Chondrocyte (in vitro differentiated cells): ENCODE results near the gene XAB2. TPM values are rescaled to one million over a fixed set of nuclear protein-coding genes. Genes with fewer than 3 reads are reported as not detected.
"Not testable (repeated sequence)": the region's sequence is repeated elsewhere in the genome, so short reads cannot be mapped to it uniquely, and the experiment has no call there.

ENCODE experiments used
- DNase-seq: peaks from one replicate; pipeline ENCODE4 v3.0.0; 2021; ENCODE audit warnings: mixed read lengths, low spot score
- H3K27ac Mint-ChIP-seq: one replicate; pipeline ENCODE4 v1.8.0; 2021; ENCODE audit warnings: mild to moderate bottlenecking, moderate library complexity, mixed read lengths; ENCODE audit not compliant: unreplicated experiment
- H3K27me3 Mint-ChIP-seq: 2 replicates; pipeline ENCODE4 v1.8.0; 2021; ENCODE audit warnings: low read depth, mixed read lengths
- H3K36me3 Mint-ChIP-seq: 2 replicates; pipeline ENCODE4 v1.8.0; 2021; ENCODE audit warnings: low read depth, mixed read lengths
- H3K4me1 Mint-ChIP-seq: 2 replicates; pipeline ENCODE4 v1.8.0; 2021; ENCODE audit warnings: low read depth, mild to moderate bottlenecking, mixed read lengths
- H3K4me3 Mint-ChIP-seq: one replicate; pipeline ENCODE4 v1.8.0; 2021; ENCODE audit warnings: mild to moderate bottlenecking, moderate library complexity, mixed read lengths; ENCODE audit not compliant: unreplicated experiment
- H3K9me3 Mint-ChIP-seq: 2 replicates; pipeline ENCODE4 v1.8.0; 2021; ENCODE audit warnings: low read depth, mixed read lengths
- CTCF ChIP-seq: fragments of 200-600 bp; sonication (generic); IDR thresholded peaks from 2 replicates; pipeline ENCODE4 v1.5.0; 2021; ENCODE audit warnings: antibody characterized with exemption, mild to moderate bottlenecking, moderate library complexity
- total RNA-seq: library from RNA; stranded (reverse); gene quantifications from 3 replicates; pipeline ENCODE4 v1.2.1, GENCODE V29; 2021

The XAB2 gene
- total RNA-seq, 1 donor from 2014 or later: 27.4 TPM

GRCh38 chr19:7645656-7646425, 16.5 kb upstream of the XAB2 start:
- TF ChIP-seq CTCF: no peak
- H3K4me1 Mint-ChIP-seq: no peaks in the 10 kb centered on the region
- no peak overlapping the region for H3K4me3 Mint-ChIP-seq
- peaks cover 10% of the 10 kb centered on the region for H3K27me3 Mint-ChIP-seq
- no peak for DNase-seq
- no peaks in the 10 kb centered on the region for H3K9me3 Mint-ChIP-seq
- no peaks in the 10 kb centered on the region for H3K36me3 Mint-ChIP-seq
- no peak overlapping the region for H3K27ac Mint-ChIP-seq

- Mint-ChIP-seq H3K4me1 (no peaks in the 10 kb centered on the region), H3K27ac (no peak overlapping the region), H3K36me3 (no peaks in the 10 kb centered on the region), H3K9me3 (no peaks in the 10 kb centered on the region), H3K27me3 (peaks cover 6% of the 10 kb centered on the region), H3K4me3 (no peak overlapping the region)
- no peak for DNase-seq
- no peak for TF ChIP-seq CTCF
Observed at GRCh38 chr19:7645163-7645562, 15.8 kb upstream of the XAB2 start.

DNA sequence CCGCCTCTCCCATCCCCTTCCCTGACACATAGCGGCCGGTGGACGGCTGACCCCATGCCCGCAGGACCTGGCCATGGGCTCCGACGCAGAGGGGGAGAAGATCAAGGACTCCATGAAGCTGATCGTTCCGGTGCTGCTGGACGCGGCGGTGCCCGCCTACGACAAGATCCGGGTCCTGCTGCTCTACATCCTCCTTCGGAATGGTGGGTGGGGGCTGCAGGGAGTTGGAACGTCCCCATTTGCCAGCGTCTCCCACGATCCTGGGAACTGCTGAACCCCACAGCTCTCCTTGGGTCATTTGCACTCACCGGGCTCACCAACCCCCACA, 15.2 kb upstream of the XAB2 start:
- Mint-ChIP-seq H3K4me3 (no peak overlapping the region), H3K9me3 (no peaks in the 10 kb centered on the region), H3K4me1 (no peaks in the 10 kb centered on the region), H3K27me3 (peaks cover 6% of the 10 kb centered on the region), H3K36me3 (no peaks in the 10 kb centered on the region), H3K27ac (no peak overlapping the region)
- no peak for DNase-seq
- TF ChIP-seq CTCF: no peak

DNA sequence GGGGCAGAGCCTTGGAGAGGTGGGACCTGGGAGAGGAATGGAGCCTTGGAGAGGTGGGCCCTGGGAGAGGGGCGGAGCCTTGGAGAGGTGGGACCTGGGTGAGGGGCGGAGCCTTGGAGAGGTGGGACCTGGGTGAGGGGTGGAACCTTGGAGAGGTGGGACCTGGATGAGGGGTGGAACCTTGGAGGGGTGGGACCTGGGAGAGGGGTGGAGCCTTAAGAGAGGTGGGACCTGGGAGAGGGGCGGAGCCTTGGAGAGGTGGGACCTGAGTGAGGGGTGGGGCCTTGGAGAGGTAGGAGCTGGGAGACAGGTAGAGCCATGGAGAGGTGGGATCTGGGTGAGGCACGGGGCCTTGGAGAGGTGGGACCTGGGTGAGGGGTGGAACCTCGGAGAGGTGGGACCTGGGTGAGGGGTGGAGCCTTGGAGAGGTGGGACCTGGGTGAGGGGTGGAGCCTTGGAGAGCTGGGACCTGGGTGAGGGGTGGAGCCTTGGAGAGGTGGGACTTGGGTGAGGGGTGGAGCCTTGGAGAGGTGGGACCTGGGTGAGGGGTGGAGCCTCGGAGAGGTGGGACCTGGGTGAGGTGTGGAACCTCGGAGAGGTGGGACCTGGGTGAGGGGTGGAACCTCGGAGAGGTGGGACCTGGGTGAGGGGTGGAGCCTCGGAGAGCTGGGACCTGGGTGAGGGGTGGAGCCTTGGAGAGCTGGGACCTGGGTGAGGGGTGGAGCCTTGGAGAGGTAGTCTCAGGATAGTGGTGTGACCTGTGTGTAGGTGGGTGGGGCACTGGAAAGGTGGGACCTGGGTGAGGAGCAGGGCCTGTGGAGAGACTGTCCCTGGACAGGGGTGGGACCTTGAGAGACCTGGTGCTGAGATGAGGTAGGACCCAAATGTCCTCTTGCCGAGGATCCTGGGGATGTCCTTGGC, 14.5 kb upstream of the XAB2 start:
- DNase-seq, H3K27me3 Mint-ChIP-seq, H3K4me3 Mint-ChIP-seq: not testable (repeated sequence)

DNA sequence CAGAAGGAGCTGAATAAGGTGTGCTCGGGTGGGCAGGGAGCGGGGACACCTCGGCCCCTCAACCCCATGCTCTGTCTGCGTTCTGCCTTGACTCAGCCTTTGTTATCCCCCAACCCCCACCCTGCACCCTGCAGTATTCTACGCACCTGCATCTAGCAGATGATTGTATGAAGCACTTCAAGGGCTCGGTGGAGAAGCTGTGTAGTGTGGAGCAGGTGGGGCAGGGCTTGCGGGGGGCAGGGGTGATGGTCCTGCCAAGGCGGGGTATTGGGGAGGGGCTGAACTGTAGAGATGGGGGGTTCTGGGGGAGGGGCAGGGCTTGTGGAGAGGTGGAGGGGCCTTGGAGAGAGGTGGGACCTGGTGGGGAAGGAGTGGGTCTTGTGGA, 13.7 kb upstream of the XAB2 start:
- H3K4me3 Mint-ChIP-seq: no peak overlapping the region
- H3K27me3 Mint-ChIP-seq: peaks cover 7% of the 10 kb centered on the region
- H3K36me3 Mint-ChIP-seq: no peaks in the 10 kb centered on the region
- DNase-seq: no peak
- no peak overlapping the region for H3K27ac Mint-ChIP-seq
- no peak for TF ChIP-seq CTCF
- no peaks in the 10 kb centered on the region for H3K9me3 Mint-ChIP-seq
- H3K4me1 Mint-ChIP-seq: no peaks in the 10 kb centered on the region

More for the DNA sequence above, 14.5 kb upstream of the XAB2 start:
- not testable (repeated sequence) for H3K27ac Mint-ChIP-seq, H3K9me3 Mint-ChIP-seq, H3K4me1 Mint-ChIP-seq, H3K36me3 Mint-ChIP-seq
